H1 (cell line): ENCODE results near the gene IL1RAP. TPM values are rescaled to one million over a fixed set of nuclear protein-coding genes. Genes with fewer than 3 reads are reported as not detected.

ENCODE experiments used
- CTCF ChIA-PET: fragments of 300-600 bp; sonication (Branson Sonifier 250); formaldehyde crosslinking; loops from one replicate; lab custom pipeline; 2021; ENCODE audit not compliant: partially characterized antibody; lab: Charles Lee
- POLR2A ChIA-PET: fragments of 300-600 bp; sonication (Branson Sonifier 250); formaldehyde crosslinking; loops from one replicate; lab custom pipeline; 2021; ENCODE audit warnings: inconsistent platforms; ENCODE audit not compliant: partially characterized antibody; lab: Charles Lee
- DNase-seq, 2 experiments: peaks; one replicate each; pipeline versions ENCODE4 v3.0.0 to v3.0.0-alpha.2; 2010 to 2022; ENCODE audit warnings: low spot score in 2 of 2, low read depth in 1 of 2, mixed read lengths in 1 of 2
- FAIRE-seq: peaks from 2 replicates; lab custom pipeline; 2011; peaks lifted over from hg19 to GRCh38; lab: Jason Lieb, UNC
- H2AFZ ChIP-seq: 2 replicates; pipeline ENCODE4 v1.8.1; 2012; ENCODE audit warnings: low read length, inconsistent platforms
- H2AK5ac ChIP-seq: 2 replicates; pipeline ENCODE4 v1.6.1; 2013; ENCODE audit warnings: low read depth, low read length
- H2BK120ac ChIP-seq: replicated peaks from 2 replicates; pipeline ENCODE3; 2013; ENCODE audit warnings: low read depth, low read length, inconsistent platforms
- H2BK12ac ChIP-seq: 2 replicates; pipeline ENCODE4 v1.6.1; 2013; ENCODE audit warnings: low read depth, low read length
- H2BK15ac ChIP-seq: 2 replicates; pipeline ENCODE4 v1.6.1; 2013; ENCODE audit warnings: low read length
- H2BK20ac ChIP-seq: 2 replicates; pipeline ENCODE4 v1.6.1; 2013; ENCODE audit warnings: low read length
- H2BK5ac ChIP-seq: 2 replicates; pipeline ENCODE4 v1.6.1; 2013; ENCODE audit warnings: low read depth, low read length
- H3K14ac ChIP-seq: 2 replicates; pipeline ENCODE4 v1.6.1; 2013; ENCODE audit warnings: inconsistent platforms; ENCODE audit not compliant: insufficient read length
- H3K18ac ChIP-seq: 2 replicates; pipeline ENCODE4 v1.6.1; 2013; ENCODE audit warnings: low read length; ENCODE audit errors: extremely low read depth
- H3K23ac ChIP-seq: 2 replicates; pipeline ENCODE4 v1.6.1; 2013; ENCODE audit warnings: inconsistent platforms; ENCODE audit not compliant: insufficient read length
- H3K23me2 ChIP-seq: 2 replicates; pipeline ENCODE4 v1.6.1; 2013; ENCODE audit warnings: low read depth, low read length
- H3K27ac ChIP-seq: 2 replicates; pipeline ENCODE4 v1.6.1; 2011; ENCODE audit warnings: low read depth, low read length, inconsistent platforms
- H3K27me3 ChIP-seq, 4 experiments: replicated peaks in 1 of 4; 1 replicate in 1 of 4; 2 replicates in 3 of 4; pipeline versions ENCODE4 v1.6.1 to v1.8.1; 2011 to 2013; ENCODE audit warnings: low read length in 3 of 4, mild to moderate bottlenecking in 3 of 4, inconsistent platforms in 2 of 4, mixed read lengths in 2 of 4, moderate library complexity in 1 of 4; ENCODE audit not compliant: control insufficient read depth in 3 of 4, insufficient read depth in 3 of 4; ENCODE audit errors: extremely low read depth in 1 of 4
- H3K36me3 ChIP-seq, 4 experiments: 2 replicates each; pipeline versions ENCODE4 v1.6.1 to v1.8.1; 2011 to 2013; ENCODE audit warnings: mild to moderate bottlenecking in 4 of 4, low read length in 3 of 4, moderate library complexity in 2 of 4, control low read depth in 1 of 4, inconsistent platforms in 1 of 4; ENCODE audit not compliant: insufficient read depth in 4 of 4, control insufficient read depth in 2 of 4
- H3K4ac ChIP-seq: replicated peaks from 2 replicates; pipeline ENCODE3; 2013; ENCODE audit warnings: low read length, low read depth, mixed read lengths, inconsistent platforms; ENCODE audit not compliant: insufficient read length
- H3K4me1 ChIP-seq, 4 experiments: replicated peaks in 1 of 4; 1 replicate in 1 of 4; 2 replicates in 3 of 4; pipeline versions ENCODE4 v1.6.1 to v1.8.1; 2011 to 2013; ENCODE audit warnings: low read length in 3 of 4, inconsistent platforms in 2 of 4, mixed read lengths in 1 of 4; ENCODE audit not compliant: insufficient read depth in 4 of 4, control insufficient read depth in 3 of 4
- H3K4me2 ChIP-seq, 2 experiments: 2 replicates each; pipeline versions ENCODE4 v1.6.1 to v1.8.1; 2011 to 2013; ENCODE audit warnings: low read depth in 2 of 2, low read length in 2 of 2, control low read depth in 1 of 2, inconsistent platforms in 1 of 2, mild to moderate bottlenecking in 1 of 2; ENCODE audit not compliant: insufficient read depth in 1 of 2
- H3K4me3 ChIP-seq, 4 experiments: fragments of 200-600, 300-600 bp in 1 of 4; sonication (generic), shearing (Covaris generic), sonication (Bioruptor Twin) in 1 of 4; 2 replicates each; pipeline versions ENCODE4 v1.5.1 to v1.8.1; 2011 to 2016; ENCODE audit warnings: low read length in 4 of 4, low read depth in 3 of 4, control low read depth in 2 of 4, inconsistent platforms in 2 of 4, mild to moderate bottlenecking in 2 of 4, mixed read lengths in 1 of 4, moderate library complexity in 1 of 4; ENCODE audit not compliant: insufficient read depth in 2 of 4; ENCODE audit errors: extremely low read depth in 1 of 4
- H3K56ac ChIP-seq: replicated peaks from 2 replicates; pipeline ENCODE3; 2013; ENCODE audit warnings: low read depth, mild to moderate bottlenecking, mixed read lengths, low read length, inconsistent platforms; ENCODE audit not compliant: insufficient read length
- H3K79me1 ChIP-seq: 2 replicates; pipeline ENCODE4 v1.6.1; 2013; ENCODE audit warnings: low read depth, low read length, control low read depth
- H3K79me2 ChIP-seq, 2 experiments: 2 replicates each; pipeline versions ENCODE4 v1.6.1 to v1.8.1; 2012 to 2013; ENCODE audit warnings: low read length in 2 of 2, mild to moderate bottlenecking in 2 of 2, inconsistent platforms in 1 of 2; ENCODE audit not compliant: insufficient read depth in 2 of 2, control insufficient read depth in 1 of 2
- H3K9ac ChIP-seq, 4 experiments: replicated peaks in 1 of 4; 1 replicate in 1 of 4; 2 replicates in 3 of 4; pipeline versions ENCODE4 v1.6.1 to v1.8.1; 2011 to 2013; ENCODE audit warnings: low read depth in 3 of 4, low read length in 3 of 4, control low read depth in 2 of 4, mild to moderate bottlenecking in 2 of 4, moderate library complexity in 2 of 4, inconsistent platforms in 1 of 4; ENCODE audit errors: extremely low read depth in 1 of 4
- H3K9me3 ChIP-seq, 2 experiments: 2 replicates each; pipeline versions ENCODE4 v1.6.1 to v1.8.1; 2012 to 2013; ENCODE audit warnings: mild to moderate bottlenecking in 2 of 2, moderate library complexity in 2 of 2, control low read depth in 1 of 2, inconsistent platforms in 1 of 2, low read depth in 1 of 2, low read length in 1 of 2, mixed read lengths in 1 of 2; ENCODE audit not compliant: insufficient read depth in 2 of 2
- H4K20me1 ChIP-seq, 2 experiments: replicated peaks in 1 of 2; 2 replicates each; pipeline versions ENCODE3 to v1.8.1; 2011 to 2013; ENCODE audit warnings: inconsistent platforms in 2 of 2, low read length in 2 of 2, mild to moderate bottlenecking in 1 of 2; ENCODE audit not compliant: insufficient read depth in 2 of 2, control insufficient read depth in 1 of 2
- H4K5ac ChIP-seq: 2 replicates; pipeline ENCODE4 v1.6.1; 2013; ENCODE audit warnings: low read length, low read depth, mixed read lengths, inconsistent platforms; ENCODE audit not compliant: insufficient read length
- H4K8ac ChIP-seq: 2 replicates; pipeline ENCODE4 v1.8.0; 2013; ENCODE audit warnings: mild to moderate bottlenecking, moderate library complexity, low read length, inconsistent platforms; ENCODE audit not compliant: insufficient read depth; ENCODE audit errors: extremely low read depth
- H4K91ac ChIP-seq: replicated peaks from 2 replicates; pipeline ENCODE3; 2013; ENCODE audit warnings: low read length, mixed read lengths, inconsistent platforms; ENCODE audit not compliant: insufficient read length
- BRCA1 ChIP-seq: IDR thresholded peaks from 2 replicates; pipeline ENCODE4 v1.6.1; 2012; ENCODE audit warnings: low read depth, low read length, improper control_type of control experiment
- CEBPB ChIP-seq: IDR thresholded peaks from 2 replicates; pipeline ENCODE4 v1.6.1; 2012; ENCODE audit warnings: low read depth, low read length
- CREB1 ChIP-seq: IDR thresholded peaks from 2 replicates; pipeline ENCODE4 v1.6.1; 2012; ENCODE audit warnings: inconsistent platforms
- CTBP2 ChIP-seq: IDR thresholded peaks from 2 replicates; pipeline ENCODE4 v1.7.0; 2011; ENCODE audit warnings: borderline replicate concordance, mild to moderate bottlenecking, moderate library complexity, mixed read lengths, low read length; ENCODE audit not compliant: insufficient read depth, insufficient read length
- FOSL1 ChIP-seq: IDR thresholded peaks from 2 replicates; pipeline ENCODE4 v1.6.1; 2011; ENCODE audit warnings: mild to moderate bottlenecking, low read depth, low read length, moderate library complexity; ENCODE audit not compliant: insufficient read depth
- NANOG ChIP-seq: IDR thresholded peaks from 2 replicates; pipeline ENCODE4 v1.6.1; 2011; ENCODE audit warnings: low read length, low read depth, mild to moderate bottlenecking, inconsistent platforms; ENCODE audit not compliant: insufficient read depth, poor library complexity, severe bottlenecking
- POU5F1 ChIP-seq: IDR thresholded peaks from 2 replicates; pipeline ENCODE4 v1.6.1; 2011; ENCODE audit warnings: low read depth, mild to moderate bottlenecking, low read length, moderate library complexity
- RFX5 ChIP-seq: IDR thresholded peaks from 2 replicates; pipeline ENCODE4 v1.6.1; 2011; ENCODE audit warnings: low read depth, low read length, improper control_type of control experiment, borderline replicate concordance
- TEAD4 ChIP-seq: IDR thresholded peaks from 2 replicates; pipeline ENCODE4 v1.6.1; 2012; ENCODE audit warnings: low read depth, low read length, inconsistent platforms, mixed read lengths
- WGBS, 2 experiments: shearing (Covaris generic) in 1 of 2; methylation state at CpG; one replicate each; pipeline versions ENCODE4 v1.1.6 to v1.1.7; 2013 to 2015; ENCODE audit warnings: low lambda C conversion rate in 2 of 2, mixed read lengths in 2 of 2, inconsistent platforms in 1 of 2, low coverage in 1 of 2, missing lambda C conversion rate in 1 of 2; ENCODE audit not compliant: insufficient replicate concordance in 2 of 2, insufficient coverage in 1 of 2, insufficient read length in 1 of 2; ENCODE audit errors: extremely low coverage in 1 of 2, missing lambda C conversion rate in 1 of 2; 5-methylcytosine and 5-hydroxymethylcytosine counted together
- polyA plus RNA-seq, 7 experiments: library from polyadenylated mRNA; depleted of rRNA in 3 of 7; stranded (reverse) in 5 of 7; unstranded in 2 of 7; fragments of >200 nt in 5 of 7; fragments of 200-250 nt in 2 of 7; gene quantifications; 1 replicate in 5 of 7; 2 replicates in 1 of 7; 4 replicates in 1 of 7; pipeline versions ENCODE4 v1.2.1 to v1.2.3, GENCODE V29; 2011 to 2013; ENCODE audit warnings: missing spikeins in 2 of 7, mixed read lengths in 2 of 7
- total RNA-seq: library from RNA; stranded (reverse); fragmentation: NEBNext Ultra II Directional; extraction: Animal tissue kit (Norgen Biotek cat#: 25700); gene quantifications from 2 replicates; pipeline ENCODE4 v1.2.1, GENCODE V29; 2021

IL1RAP gene
- total and polyA plus RNA-seq, 2 of the 8 experiments (the other 6 are each of a cell fraction or from before 2014, with no cell fraction given), result 2.4 to 3.9 TPM

- DNase-seq (no peak), FAIRE-seq (no peak)
- H3K23me2 ChIP-seq, result no peaks in the 10 kb centered on the region; the same call in 1 of the 2 replicates
- TF ChIP-seq CTBP2, result no peak
- no peak for TF ChIP-seq CEBPB
- TF ChIP-seq NANOG, result no peak
- TF ChIP-seq RFX5, result no peak
- TF ChIP-seq TEAD4, result no peak
- no peak for TF ChIP-seq POU5F1
- no peak for TF ChIP-seq BRCA1
- TF ChIP-seq CREB1, result no peak
- TF ChIP-seq FOSL1, result no peak
- no peak overlapping the region for H2BK15ac ChIP-seq
- H4K20me1 ChIP-seq, result no peaks in the 10 kb centered on the region
- no peaks in the 10 kb centered on the region for H3K36me3 ChIP-seq
- H2BK120ac ChIP-seq, result no peak overlapping the region
- no peak overlapping the region for H3K27ac ChIP-seq
- no peak overlapping the region for H4K91ac ChIP-seq
- H2AK5ac ChIP-seq, result no peak overlapping the region
- no peaks in the 10 kb centered on the region for H3K9me3 ChIP-seq
- no peak overlapping the region for H3K14ac ChIP-seq
- no peak overlapping the region for H3K18ac ChIP-seq
- H3K4me3 ChIP-seq, result no peak overlapping the region
- H3K79me1 ChIP-seq, result no peaks in the 10 kb centered on the region
- H2BK12ac ChIP-seq, result no peak overlapping the region
- H3K23ac ChIP-seq, result no peak overlapping the region
- H3K27me3 ChIP-seq, result no peaks in the 10 kb centered on the region
- no peak overlapping the region for H2BK20ac ChIP-seq
- H4K8ac ChIP-seq, result no peak overlapping the region
- H3K9ac ChIP-seq, result no peak overlapping the region
- H3K4me1 ChIP-seq, result no peaks in the 10 kb centered on the region
- H3K56ac ChIP-seq, result no peak overlapping the region
- no peak overlapping the region for H2BK5ac ChIP-seq
- ChIA-PET CTCF (interaction anchor here (1.2 kb wide), 1 partner anchor 19 kb away, joined by 3 read pairs; no protein-coding TSS in a partner anchor), POLR2A (no interaction called here)
- H3K4me2 ChIP-seq, result no peak overlapping the region
- no peak overlapping the region for H4K5ac ChIP-seq
- no peak overlapping the region for H2AFZ ChIP-seq
- 85% methylated on average over 5 of the region's 5 CpGs; no CpG with 5 or more reads in 1 of the 2 experiments for WGBS, 2 experiments
- H3K4ac ChIP-seq, result no peak overlapping the region
- H3K79me2 ChIP-seq, result no peaks in the 10 kb centered on the region
Measured at GRCh38 chr3:190495796-190496195, 18.1 kb upstream of the IL1RAP start.
